Superior temporal gyrus (tissue), 1 donor: Measurements from ENCODE around the gene CYP8B1.

Experiments
- DNase-seq: peaks from one replicate; pipeline ENCODE4 v3.0.0-alpha.2; 2016; ENCODE audit errors: extremely low spot score

The CYP8B1 gene

GRCh38 chr3:42826141-42826540 lies 49.5 kb downstream of the CYP8B1 start:
- no peak for DNase-seq

- no peak for DNase-seq
Measured at GRCh38 chr3:42823351-42823750, 52.3 kb downstream of the CYP8B1 start.

GRCh38 chr3:42822828-42823227 lies 52.9 kb downstream of the CYP8B1 start:
- no peak for DNase-seq
